Parathyroid adenoma (tissue), 2 donors: ENCODE data around the gene PXDC1.

ENCODE experiments used
- H2AFZ ChIP-seq: fragments of 300-600 bp; sonication (generic); one replicate; pipeline ENCODE4 v1.7.0; 2017; ENCODE audit warnings: antibody characterized with exemption, mild to moderate bottlenecking
- H3K27ac ChIP-seq: fragments of 300-600 bp; sonication (generic); one replicate; pipeline ENCODE4 v1.7.0; 2017
- H3K27me3 ChIP-seq: fragments of 300-600 bp; sonication (generic); one replicate; pipeline ENCODE4 v1.7.0; 2017; ENCODE audit warnings: low read length; ENCODE audit not compliant: control insufficient read depth, insufficient read depth
- H3K36me3 ChIP-seq: fragments of 300-600 bp; sonication (generic); one replicate; pipeline ENCODE4 v1.7.0; 2017; ENCODE audit warnings: low read length; ENCODE audit not compliant: control insufficient read depth, insufficient read depth
- H3K4me1 ChIP-seq: fragments of 300-600 bp; sonication (generic); one replicate; pipeline ENCODE4 v1.7.0; 2017; ENCODE audit warnings: control low read depth
- H3K4me2 ChIP-seq: fragments of 300-600 bp; sonication (generic); one replicate; pipeline ENCODE4 v1.7.0; 2017; ENCODE audit warnings: low read length
- H3K4me3 ChIP-seq: fragments of 300-600 bp; sonication (generic); one replicate; pipeline ENCODE4 v1.7.0; 2017; ENCODE audit warnings: low read depth, low read length
- H3K79me2 ChIP-seq: fragments of 300-600 bp; sonication (generic); one replicate; pipeline ENCODE4 v1.7.0; 2017; ENCODE audit warnings: control low read depth
- H3K9ac ChIP-seq: fragments of 300-600 bp; sonication (generic); one replicate; pipeline ENCODE4 v1.7.0; 2017; ENCODE audit warnings: mild to moderate bottlenecking
- H3K9me3 ChIP-seq: fragments of 300-600 bp; sonication (generic); one replicate; pipeline ENCODE4 v1.7.0; 2017; ENCODE audit warnings: low read length; ENCODE audit not compliant: control insufficient read depth
- CTCF ChIP-seq: fragments of 300-600 bp; sonication (generic); IDR thresholded peaks from one replicate; pipeline ENCODE4 v1.7.0; 2017; ENCODE audit warnings: antibody characterized with exemption, mild to moderate bottlenecking
- donor health status: primary hyperparathyroidism.

PXDC1 gene

DNA sequence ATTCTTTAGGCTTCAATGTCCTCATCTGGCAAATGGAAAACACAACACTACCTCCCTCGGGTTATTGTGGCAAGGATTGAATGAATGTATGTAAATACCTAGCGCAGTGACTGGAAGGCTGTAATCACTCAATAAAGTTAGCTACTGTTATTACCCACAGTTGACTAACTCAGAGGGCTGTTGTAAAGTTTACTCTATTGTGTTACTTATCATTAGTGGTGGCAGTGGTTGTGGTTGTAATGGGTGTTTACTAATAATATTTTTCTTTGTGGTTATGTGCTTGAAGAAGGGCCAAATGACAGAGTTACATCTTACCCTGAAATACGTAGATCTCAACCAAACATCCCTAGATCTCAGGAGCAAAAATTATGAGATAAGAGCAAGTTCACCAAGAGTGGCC lies 42.0 kb upstream of the PXDC1 start:
- Histone ChIP-seq H3K36me3 (no peaks in the 10 kb centered on the region), H3K9ac (no peak overlapping the region), H2AFZ (no peak overlapping the region), H3K9me3 (no peaks in the 10 kb centered on the region), H3K4me3 (no peak overlapping the region), H3K27me3 (no peaks in the 10 kb centered on the region), H3K4me2 (no peak overlapping the region), H3K4me1 (no peaks in the 10 kb centered on the region), H3K27ac (no peak overlapping the region), H3K79me2 (no peaks in the 10 kb centered on the region)
- no peak for TF ChIP-seq CTCF

DNA sequence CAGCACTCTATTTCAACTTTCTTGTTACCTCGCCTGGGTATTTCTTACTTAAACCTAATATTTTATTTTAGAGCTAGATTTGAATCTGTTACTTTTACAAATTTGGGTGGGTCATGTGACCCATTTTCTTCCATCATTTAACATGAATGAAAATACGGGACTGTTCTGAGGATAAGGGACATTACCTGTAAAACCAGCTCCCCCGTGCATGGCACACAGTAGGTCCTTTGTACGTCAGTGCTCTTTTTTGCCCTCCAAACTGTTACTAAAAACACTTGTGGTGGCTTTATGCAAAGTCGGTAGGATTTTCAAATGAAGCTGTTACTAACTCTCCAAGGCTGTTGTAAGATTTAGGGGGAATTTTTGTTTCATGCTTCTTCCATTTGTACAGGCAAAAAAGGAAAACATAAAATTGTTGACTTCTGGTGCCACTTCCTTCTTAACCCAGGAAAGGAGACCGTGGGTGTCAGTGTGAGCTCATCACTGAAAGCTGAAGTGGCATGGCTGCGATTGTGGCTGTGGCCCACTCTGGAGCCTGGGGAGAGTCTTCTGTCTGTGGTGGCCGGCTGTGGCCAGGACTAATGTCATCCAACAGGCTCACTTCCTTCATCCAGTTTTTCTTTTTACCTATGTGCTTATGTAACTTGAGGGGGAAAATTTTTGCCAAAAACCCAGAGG lies 40.2 kb upstream of the PXDC1 start:
- H3K79me2 ChIP-seq, result no peaks in the 10 kb centered on the region
- TF ChIP-seq CTCF, result no peak

GRCh38 chr6:3789896-3790558 lies 38.5 kb upstream of the PXDC1 start:
- Histone ChIP-seq H3K9me3 (no peaks in the 10 kb centered on the region), H3K27me3 (no peaks in the 10 kb centered on the region), H2AFZ (no peak overlapping the region), H3K79me2 (no peaks in the 10 kb centered on the region), H3K36me3 (no peaks in the 10 kb centered on the region), H3K4me1 (no peaks in the 10 kb centered on the region), H3K27ac (no peak overlapping the region), H3K9ac (no peak overlapping the region), H3K4me2 (no peak overlapping the region), H3K4me3 (no peak overlapping the region)
- no peak for TF ChIP-seq CTCF

More for the DNA sequence above, 40.2 kb upstream of the PXDC1 start:
- no peak overlapping the region for H3K4me3 ChIP-seq
- no peaks in the 10 kb centered on the region for H3K9me3 ChIP-seq
- no peaks in the 10 kb centered on the region for H3K27me3 ChIP-seq
- H3K36me3 ChIP-seq, result no peaks in the 10 kb centered on the region
- no peak overlapping the region for H3K4me2 ChIP-seq
- H3K9ac ChIP-seq, result no peak overlapping the region
- no peak overlapping the region for H3K27ac ChIP-seq
- H3K4me1 ChIP-seq, result no peaks in the 10 kb centered on the region
- no peak overlapping the region for H2AFZ ChIP-seq

GRCh38 chr6:3789018-3789895 lies 37.7 kb upstream of the PXDC1 start:
- no peak overlapping the region for H3K4me2 ChIP-seq
- H3K9me3 ChIP-seq, result no peaks in the 10 kb centered on the region
- H3K4me1 ChIP-seq, result no peaks in the 10 kb centered on the region
- no peaks in the 10 kb centered on the region for H3K79me2 ChIP-seq
- no peaks in the 10 kb centered on the region for H3K27me3 ChIP-seq
- H3K36me3 ChIP-seq, result no peaks in the 10 kb centered on the region
- H3K27ac ChIP-seq, result no peak overlapping the region
- H3K9ac ChIP-seq, result no peak overlapping the region
- no peak for TF ChIP-seq CTCF
- H2AFZ ChIP-seq, result no peak overlapping the region
- no peak overlapping the region for H3K4me3 ChIP-seq
